Spleen (tissue), 7 donors: Measurements from ENCODE around the gene CTSH.

Experiments
- CTCF ChIP-seq, 11 experiments: fragments of 200-600 bp in 7 of 11; fragments of 450-650 bp in 4 of 11; sonication (generic) in 4 of 11; IDR thresholded peaks in 8 of 11; conservative IDR thresholded peaks in 3 of 11; 1 replicate in 7 of 11; 2 replicates in 4 of 11; pipeline versions ENCODE4 v1.4.0 to v1.8.0; 2016 to 2021; ENCODE audit warnings: antibody characterized with exemption in 11 of 11, inconsistent platforms in 4 of 11, mild to moderate bottlenecking in 1 of 11
- POLR2A ChIP-seq, 3 donors: fragments of 450-650 bp; IDR thresholded peaks; one replicate each; pipeline ENCODE4 v1.5.1; 2017; ENCODE audit warnings: antibody characterized with exemption in 3 of 3, mild to moderate bottlenecking in 1 of 3
- donor health status: DM: no; HTN: no; CAD: no; lungs with moderate emphysema.
- donor health status: DM: no; HTN: no; CAD: no.
- donor health status: DM: no; HTN: no; CAD: no.

- TF ChIP-seq POLR2A (IDR thresholded peaks at IDR 0.05): peak in 1 of 3 donors; percentile 68
- TF ChIP-seq CTCF (IDR thresholded peaks at IDR 0.05 in 8 of 11, conservative IDR thresholded peaks at IDR 0.05 in 3 of 11): no peak
Observed at GRCh38 chr15:78872155-78872971, 72.5 kb downstream of the CTSH start, which contains the start of gene MORF4L1.
